HepG2 (cell line): ENCODE measurements around the gene PLXNB2. TPM values are rescaled to one million over a fixed set of nuclear protein-coding genes. Genes with fewer than 3 reads are reported as not detected.

ENCODE experiments used
- ATAC-seq: fragments of 200-7000 bp; cut with Tn5 transposase; 3 replicates; pipeline ENCODE4 v1.9.1; 2020; ENCODE audit warnings: mild to moderate bottlenecking, moderate library complexity
- BruUV-seq: library from RNA; stranded (reverse); fragments of 400-500 nt; replicated peaks from 2 replicates; lab custom pipeline; 2021; lab: Mats Ljungman, UMichigan
- CTCF ChIA-PET: fragments of 300-600 bp; formaldehyde crosslinking; extraction: SDS; loops from one replicate; lab custom pipeline; 2021; ENCODE audit warnings: low total read pairs, inconsistent platforms, low intra/inter-chr PET ratio; lab: Yijun Ruan, JAX
- POLR2A ChIA-PET: fragments of 350-600 bp; sonication (Branson Sonifier 250); formaldehyde crosslinking; loops from one replicate; lab custom pipeline; 2020; ENCODE audit warnings: antibody characterized with exemption, inconsistent platforms; lab: Yijun Ruan, JAX
- DNase-seq: peaks from one replicate; pipeline ENCODE4 v3.0.0-alpha.2; 2015; ENCODE audit warnings: low spot score
- FAIRE-seq: peaks from 3 replicates; lab custom pipeline; 2011; peaks lifted over from hg19 to GRCh38; lab: Jason Lieb, UNC
- H2AFZ ChIP-seq: one replicate; pipeline ENCODE4 v1.6.1; 2011; ENCODE audit warnings: low read length, inconsistent platforms
- H3K27ac ChIP-seq: fragments of 300-600 bp; 3 replicates; pipeline ENCODE4 v1.8.0; 2011; ENCODE audit warnings: mixed run types, mild to moderate bottlenecking, mixed read lengths, low read length, inconsistent platforms; ENCODE audit not compliant: insufficient read depth; ENCODE audit errors: extremely low read length
- H3K27me3 ChIP-seq, 2 experiments: fragments of 200-600 bp in 1 of 2; 2 replicates in 1 of 2; 3 replicates in 1 of 2; pipeline versions ENCODE4 v1.6.0 to v1.8.0; 2011; ENCODE audit warnings: low read length in 2 of 2, mild to moderate bottlenecking in 2 of 2, moderate library complexity in 2 of 2, inconsistent platforms in 1 of 2; ENCODE audit not compliant: insufficient read depth in 2 of 2, control insufficient read depth in 1 of 2
- H3K36me3 ChIP-seq, 2 experiments: fragments of 200-600 bp in 1 of 2; replicated peaks in 1 of 2; 2 replicates in 1 of 2; 3 replicates in 1 of 2; pipeline versions ENCODE4 v1.5.1 to v1.8.0; 2011; ENCODE audit warnings: low read length in 2 of 2, inconsistent platforms in 1 of 2; ENCODE audit not compliant: insufficient read depth in 2 of 2, control insufficient read depth in 1 of 2
- H3K4me1 ChIP-seq: 2 replicates; pipeline ENCODE4 v1.5.1; 2012; ENCODE audit warnings: low read length, inconsistent platforms; ENCODE audit not compliant: insufficient read depth
- H3K4me2 ChIP-seq: 2 replicates; pipeline ENCODE4 v1.6.0; 2011; ENCODE audit warnings: low read depth, low read length, inconsistent platforms
- H3K4me3 ChIP-seq, 3 experiments: fragments of 200-600 bp in 1 of 3; sonication (generic), shearing (Covaris generic) in 1 of 3; replicated peaks in 1 of 3; 2 replicates each; pipeline ENCODE4 v1.5.1; 2011 to 2016; ENCODE audit warnings: low read length in 3 of 3, inconsistent platforms in 2 of 3, low read depth in 2 of 3, mild to moderate bottlenecking in 2 of 3, control low read depth in 1 of 3, mixed read lengths in 1 of 3; ENCODE audit not compliant: insufficient read depth in 1 of 3
- H3K79me2 ChIP-seq: one replicate; pipeline ENCODE4 v1.6.1; 2011; ENCODE audit warnings: low read length, inconsistent platforms; ENCODE audit not compliant: insufficient read depth
- H3K9ac ChIP-seq: 2 replicates; pipeline ENCODE4 v1.6.0; 2011; ENCODE audit warnings: mild to moderate bottlenecking, low read depth, low read length, inconsistent platforms; ENCODE audit not compliant: insufficient read depth
- H3K9me3 ChIP-seq: 2 replicates; pipeline ENCODE4 v1.5.1; 2012; ENCODE audit warnings: mild to moderate bottlenecking, low read length
- H4K20me1 ChIP-seq: 2 replicates; pipeline ENCODE4 v1.6.0; 2011; ENCODE audit warnings: inconsistent platforms, mild to moderate bottlenecking, low read length, moderate library complexity; ENCODE audit not compliant: insufficient read depth
- ATF7-NPFF ChIP-seq: sonication (generic); formaldehyde crosslinking; IDR thresholded peaks from 2 replicates; pipeline ENCODE4 v1.8.1; 2023; ENCODE audit warnings: mild to moderate bottlenecking, low read depth, missing genetic modification reagents, moderate library complexity
- GATAD2A ChIP-seq: IDR thresholded peaks from 2 replicates; pipeline ENCODE4 v1.6.1; 2016
- HMG20A ChIP-seq: IDR thresholded peaks from 2 replicates; pipeline ENCODE4 v1.6.1; 2016; ENCODE audit warnings: borderline replicate concordance
- HOXD1 ChIP-seq: sonication (generic); formaldehyde crosslinking; IDR thresholded peaks from 2 replicates; pipeline ENCODE4 v1.5.0; 2020; ENCODE audit warnings: missing genetic modification reagents
- KDM1A ChIP-seq: IDR thresholded peaks from 2 replicates; pipeline ENCODE4 v1.6.1; 2016; ENCODE audit warnings: missing compliant biosample characterization
- KMT2B ChIP-seq: IDR thresholded peaks from 2 replicates; pipeline ENCODE4 v1.6.1; 2016; ENCODE audit warnings: missing genetic modification reagents, missing compliant biosample characterization
- MTA1 ChIP-seq: sonication (generic); formaldehyde crosslinking; IDR thresholded peaks from 2 replicates; pipeline ENCODE4 v1.4.0; 2020; ENCODE audit warnings: missing genetic modification reagents, mild to moderate bottlenecking, borderline replicate concordance
- MTA3 ChIP-seq: sonication (generic); formaldehyde crosslinking; IDR thresholded peaks from 2 replicates; pipeline ENCODE4 v1.4.0; 2020; ENCODE audit warnings: missing genetic modification reagents
- MXD1 ChIP-seq: sonication (generic); formaldehyde crosslinking; IDR thresholded peaks from 2 replicates; pipeline ENCODE4 v1.4.0; 2020; ENCODE audit warnings: mild to moderate bottlenecking, missing genetic modification reagents
- RFX5 ChIP-seq: IDR thresholded peaks from 2 replicates; pipeline ENCODE4 v1.6.1; 2011; ENCODE audit warnings: low read depth, low read length, improper control_type of control experiment
- ZNF205 ChIP-seq: IDR thresholded peaks from 2 replicates; pipeline ENCODE4 v1.6.1; 2018; ENCODE audit warnings: missing biosample characterization, missing genetic modification reagents
- ZNF24 ChIP-seq: fragments of 450-650 bp; IDR thresholded peaks from 2 replicates; pipeline ENCODE4 v1.6.1; 2017; ENCODE audit warnings: antibody characterized with exemption, mild to moderate bottlenecking
- ZSCAN30 ChIP-seq: sonication (generic); formaldehyde crosslinking; IDR thresholded peaks from 2 replicates; pipeline ENCODE4 v1.5.0; 2020; ENCODE audit warnings: mild to moderate bottlenecking, missing genetic modification reagents
- ZZZ3 ChIP-seq: sonication (generic); formaldehyde crosslinking; IDR thresholded peaks from 2 replicates; pipeline ENCODE4 v1.4.0; 2020; ENCODE audit warnings: missing genetic modification reagents, mild to moderate bottlenecking, borderline replicate concordance
- WGBS: methylation state at CpG from one replicate; pipeline ENCODE4 v1.1.6; 2017; ENCODE audit warnings: low lambda C conversion rate; 5-methylcytosine and 5-hydroxymethylcytosine counted together
- in situ Hi-C: cut with HindIII; loops from 2 replicates; pipeline ENCODE4 v1.10.0; 2017; ENCODE audit warnings: low pct_unique_long_range_greater_than_20kb; ENCODE audit not compliant: extremely low pct_ligation_motif_present
- intact Hi-C: fragments of 100-400 bp; cut with micrococcal nuclease; formaldehyde crosslinking; loops from one replicate; pipeline ENCODE4 v1.10.0; 2022; ENCODE audit not compliant: unreplicated experiment
- polyA plus RNA-seq, 8 experiments: library from polyadenylated mRNA; depleted of rRNA in 3 of 8; stranded (reverse) in 7 of 8; unstranded in 1 of 8; fragments of >200 nt; fragmentation: Illumina TruSeq in 4 of 8; extraction: Trizol in 4 of 8; gene quantifications; 2 replicates each; pipeline versions ENCODE4 v1.2.1 to v1.2.3, GENCODE V29; 2011 to 2016; ENCODE audit warnings: low read depth in 4 of 8, missing spikeins in 1 of 8, mixed read lengths in 1 of 8; ENCODE audit not compliant: insufficient read depth in 1 of 8
- total RNA-seq, 5 experiments: library from RNA; depleted of rRNA; stranded (reverse); fragments of >200 nt; fragmentation: Illumina TruSeq; extraction: Trizol; gene quantifications; 2 replicates each; pipeline ENCODE4 v1.2.3, GENCODE V29; 2016; ENCODE audit warnings: low read depth in 1 of 5
- TF ChIP-seq, protein P1 (sequence below): sonication (generic); formaldehyde crosslinking; IDR thresholded peaks from 2 replicates; pipeline ENCODE4 v1.4.0; 2020; ENCODE audit warnings: low read depth, missing genetic modification reagents

The PLXNB2 gene
- total and polyA plus RNA-seq, 2 of the 13 experiments (the other 11 are each of a cell fraction or from before 2014, with no cell fraction given), result 32.6 to 68.9 TPM

- Histone ChIP-seq H3K9me3 (no peaks in the 10 kb centered on the region), H3K27me3 (no peaks in the 10 kb centered on the region), H3K4me3 (no peak overlapping the region), H3K36me3 (peaks cover 5 to 20% of the 10 kb centered on the region in 2 experiments), H3K4me1 (peaks cover 23% of the 10 kb centered on the region), H4K20me1 (peaks cover 16% of the 10 kb centered on the region), H3K9ac (no peak overlapping the region), H3K27ac (no peak overlapping the region), H2AFZ (no peak overlapping the region), H3K79me2 (peaks cover 54% of the 10 kb centered on the region)
- DNase-seq (no peak), ATAC-seq (no peak), FAIRE-seq (no peak)
- no TSS peak for BruUV-seq
- CTCF ChIA-PET, result no interaction called here
- 97% methylated on average over 1 of the region's 1 CpG for WGBS
- intact Hi-C loops, result no loop called here
- in situ Hi-C loops, result no loop called here
- TF ChIP-seq ZNF24 (no peak), ZNF205 (CRISPR knock-in tag) (no peak), GATAD2A (CRISPR knock-in tag) (no peak), MTA1 (CRISPR knock-in tag) (no peak), RFX5 (no peak), ZSCAN30 (CRISPR knock-in tag) (no peak), KDM1A (no peak), ATF7-NPFF (no peak), MTA3 (CRISPR knock-in tag) (no peak), ZZZ3 (CRISPR knock-in tag) (no peak), KMT2B (CRISPR knock-in tag) (no peak), MXD1 (CRISPR knock-in tag) (no peak), HOXD1 (CRISPR knock-in tag) (no peak), HMG20A (CRISPR knock-in tag) (no peak)
- TF ChIP-seq, protein P1, sequence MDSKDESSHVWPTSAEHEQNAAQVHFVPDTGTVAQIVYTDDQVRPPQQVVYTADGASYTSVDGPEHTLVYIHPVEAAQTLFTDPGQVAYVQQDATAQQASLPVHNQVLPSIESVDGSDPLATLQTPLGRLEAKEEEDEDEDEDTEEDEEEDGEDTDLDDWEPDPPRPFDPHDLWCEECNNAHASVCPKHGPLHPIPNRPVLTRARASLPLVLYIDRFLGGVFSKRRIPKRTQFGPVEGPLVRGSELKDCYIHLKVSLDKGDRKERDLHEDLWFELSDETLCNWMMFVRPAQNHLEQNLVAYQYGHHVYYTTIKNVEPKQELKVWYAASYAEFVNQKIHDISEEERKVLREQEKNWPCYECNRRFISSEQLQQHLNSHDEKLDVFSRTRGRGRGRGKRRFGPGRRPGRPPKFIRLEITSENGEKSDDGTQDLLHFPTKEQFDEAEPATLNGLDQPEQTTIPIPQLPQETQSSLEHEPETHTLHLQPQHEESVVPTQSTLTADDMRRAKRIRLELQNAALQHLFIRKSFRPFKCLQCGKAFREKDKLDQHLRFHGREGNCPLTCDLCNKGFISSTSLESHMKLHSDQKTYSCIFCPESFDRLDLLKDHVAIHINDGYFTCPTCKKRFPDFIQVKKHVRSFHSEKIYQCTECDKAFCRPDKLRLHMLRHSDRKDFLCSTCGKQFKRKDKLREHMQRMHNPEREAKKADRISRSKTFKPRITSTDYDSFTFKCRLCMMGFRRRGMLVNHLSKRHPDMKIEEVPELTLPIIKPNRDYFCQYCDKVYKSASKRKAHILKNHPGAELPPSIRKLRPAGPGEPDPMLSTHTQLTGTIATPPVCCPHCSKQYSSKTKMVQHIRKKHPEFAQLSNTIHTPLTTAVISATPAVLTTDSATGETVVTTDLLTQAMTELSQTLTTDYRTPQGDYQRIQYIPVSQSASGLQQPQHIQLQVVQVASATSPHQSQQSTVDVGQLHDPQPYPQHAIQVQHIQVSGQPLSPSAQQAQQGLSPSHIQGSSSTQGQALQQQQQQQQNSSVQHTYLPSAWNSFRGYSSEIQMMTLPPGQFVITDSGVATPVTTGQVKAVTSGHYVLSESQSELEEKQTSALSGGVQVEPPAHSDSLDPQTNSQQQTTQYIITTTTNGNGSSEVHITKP (CRISPR knock-in tag), result no peak
- TF ChIP-seq, all 625 proteins: peak for 0
- H3K4me2 ChIP-seq, result no peak overlapping the region
- POLR2A ChIA-PET, result interaction anchor here (0.9 kb wide), 1 partner anchor 16 kb away, joined by 3 read pairs; no protein-coding TSS in a partner anchor
Observed at GRCh38 chr22:50357222-50357621, 49.8 kb upstream of the PLXNB2 start.
